NAMALWA (cell line): ENCODE measurements around the gene PLXNA4.

Source experiments
- DNase-seq: peaks from one replicate; pipeline ENCODE4 v3.0.0-alpha.2; 2015; ENCODE audit warnings: low spot score

PLXNA4 gene

DNA sequence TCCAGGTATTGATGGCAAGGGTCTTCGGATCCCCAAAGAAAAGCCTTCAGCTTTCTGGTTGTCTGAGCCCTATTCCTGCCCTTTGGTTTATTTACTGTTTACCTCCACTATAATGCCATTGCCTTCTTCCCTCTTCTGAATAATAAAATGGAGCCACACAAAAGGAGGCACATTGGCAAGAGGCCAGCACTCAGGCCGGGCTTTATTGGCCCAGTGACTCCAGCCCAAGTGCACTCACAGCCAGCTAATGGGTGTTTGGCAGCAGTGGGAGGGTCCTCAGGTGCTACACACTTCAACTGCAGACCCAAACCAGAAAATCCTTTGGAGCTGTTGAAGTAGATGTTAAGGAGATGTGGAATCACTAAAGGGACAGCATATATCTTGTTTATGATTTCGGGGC lies 336.0 kb downstream of the PLXNA4 start:
- no peak for DNase-seq

DNA sequence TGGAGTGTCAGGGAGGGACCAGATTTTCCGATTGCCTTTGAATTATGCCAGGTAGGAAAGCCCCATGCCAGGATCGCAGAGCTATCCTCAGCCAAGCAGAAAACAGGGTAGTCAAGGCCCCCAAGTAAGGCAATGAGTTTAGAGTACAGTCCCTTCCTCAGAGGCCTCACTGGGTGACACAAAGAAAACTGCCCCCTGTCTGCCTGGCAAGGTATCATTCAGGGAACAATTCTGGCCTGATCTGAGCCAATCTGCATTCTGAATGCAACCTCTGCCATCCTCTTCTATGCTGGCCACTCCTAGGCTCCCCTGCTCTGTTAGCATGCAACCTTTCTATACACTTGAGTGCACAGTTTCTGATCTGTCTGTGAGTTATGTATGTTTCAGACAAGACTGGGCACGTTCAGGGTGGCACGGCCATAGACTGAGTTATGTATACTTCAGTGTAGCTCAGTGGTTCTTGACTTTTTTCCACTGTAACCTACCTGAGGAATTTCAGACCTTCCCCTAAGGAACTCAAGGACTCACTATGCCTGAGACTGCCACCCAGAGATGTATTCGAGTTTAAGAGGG lies 336.8 kb downstream of the PLXNA4 start:
- no peak for DNase-seq

DNA sequence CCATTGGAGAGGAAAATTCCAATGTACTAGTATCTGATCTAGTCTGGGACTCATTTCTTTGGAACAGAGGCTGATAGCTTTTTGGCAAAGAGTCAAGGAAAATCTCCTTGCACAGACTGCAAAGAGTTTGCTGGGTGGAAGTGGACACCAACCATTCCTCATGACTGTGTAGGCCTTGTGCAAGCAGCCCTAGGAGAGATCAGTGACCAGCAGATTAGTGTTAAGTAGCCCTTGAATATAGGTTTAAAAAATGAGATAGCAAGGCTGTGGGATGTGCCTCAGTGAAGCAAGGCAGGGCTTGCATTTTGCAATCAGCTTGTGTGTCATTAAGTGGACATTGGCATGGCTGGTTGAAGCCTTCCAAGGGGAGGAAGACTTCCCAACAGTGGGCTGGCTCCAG lies 341.6 kb downstream of the PLXNA4 start:
- DNase-seq, result no peak

DNA sequence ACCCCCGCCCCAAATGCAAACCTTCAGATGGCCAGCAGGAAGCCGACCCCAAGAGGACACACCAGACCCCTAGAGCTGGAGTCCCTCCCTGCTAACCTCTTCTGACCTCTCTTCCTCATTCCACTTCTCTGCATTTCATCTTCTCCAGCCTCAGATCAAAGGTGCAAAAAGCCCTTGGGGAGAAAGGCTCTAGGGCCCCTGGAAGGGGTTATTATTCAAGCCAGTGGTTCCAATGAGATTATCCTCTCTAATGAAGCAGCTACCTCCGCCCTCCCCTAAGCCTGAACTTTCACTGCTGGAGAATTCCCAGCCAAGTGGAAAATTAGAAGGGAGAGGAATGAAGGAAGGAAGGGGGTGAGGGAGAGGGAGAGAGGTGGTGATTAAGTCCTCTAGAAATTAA lies 343.9 kb downstream of the PLXNA4 start:
- DNase-seq, result no peak

DNA sequence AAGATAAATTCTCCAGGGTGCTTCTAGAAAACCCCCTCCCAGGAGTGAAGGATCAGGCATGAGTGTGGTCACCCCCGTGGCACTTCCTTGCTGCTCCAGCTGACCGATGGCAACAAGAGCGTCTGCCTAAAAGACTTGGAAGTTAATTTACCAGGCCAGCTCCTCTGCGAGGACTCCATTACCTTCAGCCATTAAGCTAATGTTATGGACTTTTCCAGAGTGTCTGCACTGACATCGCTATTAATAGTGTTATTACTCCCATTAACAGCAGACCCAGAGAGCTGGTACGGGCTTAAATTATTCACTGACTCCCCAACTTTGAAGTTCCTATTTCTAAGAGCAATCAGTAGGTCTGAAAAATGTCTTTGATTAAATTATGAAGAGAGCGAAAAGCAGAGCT lies 345.8 kb downstream of the PLXNA4 start:
- DNase-seq, result no peak

DNA sequence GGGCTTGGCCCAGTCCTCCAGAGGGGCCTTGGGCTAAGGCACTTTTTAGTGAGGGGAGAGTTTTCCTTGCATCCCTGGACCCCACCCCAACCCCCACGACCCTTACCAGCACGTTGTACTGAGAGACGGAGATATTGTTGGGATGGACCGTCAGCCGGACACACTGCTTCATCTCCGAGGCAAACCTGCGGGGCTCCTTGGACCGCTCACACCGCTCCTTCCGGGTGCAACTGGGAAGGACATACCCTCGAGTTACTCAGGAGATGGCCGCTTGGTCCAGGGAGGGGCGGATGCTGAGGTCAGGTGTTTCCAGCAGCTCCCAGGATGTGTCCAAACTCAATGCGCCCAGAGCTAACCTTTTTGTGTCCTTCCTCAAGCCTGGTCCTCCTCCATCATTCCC lies 348.0 kb downstream of the PLXNA4 start:
- no peak for DNase-seq

DNA sequence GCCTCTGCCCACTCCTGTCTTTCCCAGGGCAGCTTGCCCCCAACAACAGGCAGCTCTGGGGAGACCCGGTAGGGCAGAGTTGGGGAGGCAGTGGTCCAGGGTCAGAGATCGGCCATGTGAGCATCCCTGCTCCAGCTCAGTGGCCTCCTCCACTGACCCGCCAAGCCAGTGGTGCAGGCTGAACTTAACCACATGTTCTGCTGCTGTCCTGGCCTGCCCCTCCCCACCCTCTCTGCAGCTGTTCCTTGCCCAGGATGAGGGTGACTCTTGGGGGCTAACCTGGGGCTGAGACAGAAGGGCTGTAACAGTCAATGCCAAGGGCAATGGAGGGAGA lies 349.3 kb downstream of the PLXNA4 start:
- no peak for DNase-seq

DNA sequence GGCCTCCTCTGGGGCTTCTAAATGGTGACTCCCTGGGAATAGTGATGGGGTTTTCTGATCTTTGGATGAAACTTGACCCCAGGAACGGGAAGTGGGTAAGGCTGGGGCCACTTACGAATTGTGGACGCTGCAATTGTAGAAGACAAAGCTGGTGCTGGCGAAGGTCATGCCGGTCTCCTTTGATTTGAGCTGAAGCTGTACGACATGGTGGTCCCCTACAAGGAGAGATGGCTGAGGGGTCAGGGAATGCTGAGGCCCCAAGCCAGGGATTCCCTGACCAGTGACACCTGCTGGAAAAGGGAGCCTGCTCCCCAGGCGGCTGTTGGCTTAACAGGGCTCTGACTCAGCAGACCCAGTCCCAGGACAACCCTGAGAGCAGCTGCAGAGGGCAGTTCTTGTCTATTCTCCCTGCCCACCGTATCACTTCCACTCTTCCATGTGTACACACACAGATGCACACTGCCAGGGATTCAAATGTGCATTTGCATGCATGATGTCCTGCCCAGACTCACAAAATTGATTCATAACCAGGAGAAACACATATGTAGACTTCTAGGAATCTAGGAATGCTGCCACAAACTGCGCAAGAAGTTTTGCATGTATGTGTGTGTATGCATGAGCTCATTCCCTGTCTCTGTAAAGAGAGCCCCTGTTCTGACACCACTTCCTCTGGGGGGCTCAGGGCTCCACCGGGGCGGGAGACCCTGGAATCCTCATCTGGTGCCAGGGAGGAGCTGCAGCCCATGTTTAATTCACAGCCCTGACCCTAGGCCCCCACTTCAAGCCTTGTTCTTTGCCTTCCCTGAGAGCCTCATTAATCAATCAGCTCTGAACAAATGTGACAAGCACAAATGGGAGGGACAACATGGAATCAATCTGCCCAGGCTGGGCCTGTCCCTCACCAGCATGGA lies 350.0 kb downstream of the PLXNA4 start:
- no peak for DNase-seq

DNA sequence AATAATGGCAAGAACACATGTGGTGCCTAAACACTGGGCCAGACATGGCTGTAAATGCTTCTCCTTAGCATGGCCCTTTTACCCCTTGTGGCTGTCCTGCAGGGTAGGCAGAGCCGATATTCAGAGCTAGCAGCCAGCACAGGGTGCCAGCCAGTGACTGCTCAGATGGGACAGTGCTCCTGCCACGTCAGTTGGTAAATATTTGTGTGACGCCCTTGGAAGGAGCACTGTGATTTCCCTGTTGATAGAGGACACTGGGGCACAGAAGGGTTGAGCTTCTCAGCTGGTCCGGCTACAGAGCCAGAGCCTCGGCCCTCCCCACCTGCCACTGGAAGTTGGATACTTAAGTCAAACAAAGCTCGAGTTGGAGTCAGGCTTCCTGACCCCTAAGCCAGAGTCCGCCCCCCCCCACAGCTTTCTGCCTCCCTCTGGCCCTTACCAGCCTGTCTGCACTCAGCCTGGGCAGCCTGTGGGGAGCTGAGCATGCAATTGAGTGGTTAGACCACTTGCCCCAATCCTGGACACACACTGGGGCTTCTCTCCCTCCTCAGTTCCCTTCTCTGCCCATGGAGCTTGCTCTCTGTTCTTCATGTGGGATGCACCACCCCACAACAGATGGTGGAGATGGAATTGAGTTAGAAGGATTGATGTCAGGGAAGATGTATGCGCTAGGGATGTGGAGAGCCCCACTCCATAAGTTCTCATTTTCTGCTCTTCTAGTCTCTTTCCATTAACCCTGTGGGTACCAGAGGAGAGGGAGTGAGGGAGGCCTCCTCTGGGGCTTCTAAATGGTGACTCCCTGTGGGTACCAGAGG lies 350.8 kb downstream of the PLXNA4 start:
- no peak for DNase-seq

DNA sequence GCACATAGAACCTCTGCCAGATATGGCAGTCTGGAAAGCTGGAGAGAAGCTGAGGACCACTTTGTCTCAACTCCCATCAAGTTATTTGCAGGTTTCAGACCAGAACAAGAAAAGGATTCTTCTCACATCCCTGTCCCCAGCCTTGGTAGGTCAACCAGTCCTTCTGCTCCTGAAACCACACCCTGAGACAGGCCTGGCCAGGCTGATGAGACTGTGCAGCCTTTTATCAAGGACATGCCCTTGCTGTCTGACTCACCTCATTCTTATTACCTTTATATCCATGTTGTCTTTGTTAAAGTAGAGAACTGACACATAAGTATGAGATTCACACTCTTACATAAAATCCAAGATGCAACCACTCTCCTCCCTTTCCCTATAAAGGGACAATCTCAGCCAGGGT lies 354.9 kb downstream of the PLXNA4 start:
- DNase-seq, result no peak

DNA sequence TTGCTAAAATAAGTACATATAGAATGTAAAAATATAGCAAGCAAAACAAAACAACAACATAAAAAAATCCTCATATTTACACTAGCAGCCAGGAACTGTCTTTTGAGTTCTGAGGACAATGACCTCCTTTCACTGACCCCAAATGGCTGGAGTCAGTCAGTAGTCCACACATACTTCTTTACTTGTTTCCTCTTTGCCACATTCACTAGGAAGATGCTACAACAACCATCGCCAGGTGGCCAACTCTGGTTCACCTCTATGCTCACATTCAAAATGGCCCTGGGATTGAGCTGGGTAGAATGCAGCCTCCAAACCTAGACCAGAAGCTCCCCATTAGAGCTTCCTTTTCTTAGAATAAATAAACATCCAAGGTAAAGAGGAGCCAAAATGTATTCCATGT lies 356.2 kb downstream of the PLXNA4 start:
- DNase-seq, result no peak

DNA sequence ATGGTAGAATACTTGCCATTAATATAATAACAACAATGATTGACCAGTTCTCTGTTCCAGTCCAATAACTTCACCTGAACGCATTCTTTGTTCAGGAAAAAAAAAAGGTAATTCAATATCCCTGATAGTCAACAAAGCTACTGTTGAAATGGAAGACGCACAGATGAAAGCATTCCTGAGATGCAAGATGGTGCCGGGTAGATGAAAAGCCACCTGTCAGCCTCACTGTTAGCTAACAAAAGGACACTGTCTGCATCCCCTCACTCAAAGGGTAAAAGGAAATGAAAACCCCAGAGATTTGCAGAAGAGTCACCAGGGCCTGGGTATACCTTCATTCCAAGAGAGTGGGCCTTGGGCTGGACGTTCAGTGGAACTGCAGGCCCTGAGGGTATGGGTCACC lies 357.4 kb downstream of the PLXNA4 start:
- DNase-seq, result no peak

DNA sequence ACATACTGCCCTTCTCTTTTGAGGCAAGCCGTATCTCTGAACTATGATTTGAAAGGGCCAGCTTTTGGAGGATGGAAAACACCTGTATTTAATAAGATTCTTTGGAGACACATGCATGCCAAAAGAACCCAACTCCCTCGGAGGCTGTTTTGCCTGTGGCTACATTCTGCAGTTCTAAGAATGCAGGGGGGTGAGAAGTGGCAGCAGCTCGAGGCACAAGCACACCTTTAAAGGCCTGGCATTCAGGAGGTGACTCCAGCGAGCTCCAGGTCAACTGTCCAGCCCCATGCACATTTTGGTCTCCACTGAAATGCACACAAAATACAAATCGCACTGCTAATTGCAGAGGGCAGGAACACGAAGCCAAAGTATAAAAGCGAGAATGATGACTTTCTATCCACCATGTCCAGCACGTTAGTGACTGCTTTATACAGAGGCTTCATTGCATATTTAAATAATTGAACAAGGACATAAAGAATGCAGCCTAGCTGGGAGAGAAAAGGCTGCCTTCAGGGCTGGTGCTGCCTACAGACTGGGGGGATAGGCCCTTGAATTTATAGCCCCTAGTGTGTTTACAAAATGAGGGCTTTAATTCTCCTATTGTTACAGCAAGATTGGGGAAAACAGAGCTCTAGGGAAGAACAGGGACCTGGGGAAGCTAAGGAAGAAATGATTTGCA lies 359.3 kb downstream of the PLXNA4 start:
- no peak for DNase-seq

DNA sequence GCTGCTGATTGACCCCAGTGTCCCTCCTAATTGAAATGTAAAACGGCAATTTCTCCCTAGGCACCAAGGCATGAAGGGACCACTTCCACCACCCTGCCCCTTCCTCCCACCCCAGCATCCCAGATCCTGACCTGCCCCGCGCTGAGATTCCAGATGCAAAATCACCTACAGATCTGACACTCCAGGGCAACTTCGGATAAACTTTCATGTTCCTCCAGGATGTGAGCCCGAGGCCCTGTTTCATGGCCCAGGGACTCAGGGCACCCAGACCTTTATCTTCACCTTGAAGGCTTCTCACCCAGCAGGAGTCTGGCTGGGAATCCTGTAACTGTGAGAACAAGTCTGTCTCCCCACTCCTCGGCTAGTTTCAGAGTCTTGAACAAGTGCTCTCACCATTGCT lies 361.8 kb downstream of the PLXNA4 start:
- no peak for DNase-seq

DNA sequence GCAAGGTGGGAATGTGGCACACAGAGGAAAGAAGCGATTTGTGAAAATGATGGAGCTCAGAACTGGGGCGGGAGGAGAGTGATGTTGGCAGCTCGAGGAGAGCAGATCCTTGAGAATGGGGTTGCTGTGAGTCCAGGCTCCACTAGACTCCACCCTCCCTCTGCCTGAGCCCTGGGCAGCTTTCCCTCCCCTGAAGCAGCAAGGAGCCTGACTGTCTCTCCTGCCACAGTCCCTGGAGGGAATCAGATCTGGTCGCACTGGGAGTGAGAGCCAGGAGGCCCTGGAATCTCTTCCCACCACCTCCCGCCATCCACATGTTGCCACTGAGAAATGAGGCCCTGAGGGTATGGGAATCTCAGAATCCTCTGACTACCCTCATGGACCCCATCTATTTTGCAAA lies 362.7 kb downstream of the PLXNA4 start:
- DNase-seq, result no peak

DNA sequence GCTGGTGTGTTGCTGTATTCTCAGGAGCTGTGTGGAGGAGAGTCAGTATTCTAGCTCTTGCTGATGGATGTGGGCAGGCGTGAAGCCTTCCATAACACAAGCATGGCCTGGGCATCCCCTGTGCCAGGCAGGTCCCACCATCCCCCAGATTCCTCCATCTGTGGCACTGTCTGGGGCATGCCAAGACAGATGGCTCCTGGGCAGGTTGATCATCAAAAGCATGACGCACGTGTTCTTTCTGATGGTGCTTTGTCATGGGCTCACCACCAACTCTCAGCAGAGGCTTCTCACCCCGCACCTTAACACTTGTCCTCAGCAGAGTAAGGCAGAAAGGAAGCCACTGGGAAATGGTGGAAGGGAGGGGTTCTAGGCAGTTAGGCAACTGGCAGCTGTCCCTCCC lies 364.3 kb downstream of the PLXNA4 start:
- no peak for DNase-seq

DNA sequence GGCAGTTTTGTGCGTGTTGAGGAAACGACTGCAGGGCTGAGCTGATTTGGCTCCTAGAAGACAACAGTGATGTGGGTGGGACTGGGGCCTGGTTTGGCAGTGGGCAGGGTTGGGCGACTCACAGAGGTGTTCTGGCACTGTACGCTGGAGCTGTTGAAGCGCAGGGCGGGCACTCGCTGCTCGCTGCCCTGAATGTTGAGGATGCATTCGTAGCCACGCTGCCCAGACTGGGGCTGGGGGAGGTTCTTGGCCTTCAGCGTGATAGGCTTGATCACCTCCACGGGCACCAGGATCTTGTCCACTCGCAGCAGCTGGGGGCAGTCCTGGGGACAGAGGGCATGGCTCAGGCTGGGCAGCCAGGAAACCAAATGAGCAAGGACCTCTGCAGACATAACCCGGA lies 365.4 kb downstream of the PLXNA4 start:
- DNase-seq, result no peak

DNA sequence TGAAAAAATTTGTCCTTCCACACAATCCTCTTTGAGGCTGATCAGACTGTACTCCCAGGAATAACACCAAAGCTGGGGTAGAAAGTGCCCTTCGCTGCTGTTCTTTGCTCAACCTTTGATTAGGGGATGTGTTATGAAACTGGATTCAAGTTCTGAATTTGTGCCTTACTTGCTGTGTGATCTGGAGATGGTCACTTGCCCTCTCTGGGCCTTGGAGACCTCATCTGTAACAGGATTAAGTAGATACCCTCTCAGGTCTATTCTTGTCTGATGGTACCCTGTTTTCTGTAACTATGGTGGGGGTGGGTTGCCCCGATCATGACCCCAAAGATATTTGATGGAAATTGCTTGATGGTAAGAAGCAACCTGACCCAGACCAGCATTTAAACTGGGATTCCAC lies 368.5 kb downstream of the PLXNA4 start:
- no peak for DNase-seq

DNA sequence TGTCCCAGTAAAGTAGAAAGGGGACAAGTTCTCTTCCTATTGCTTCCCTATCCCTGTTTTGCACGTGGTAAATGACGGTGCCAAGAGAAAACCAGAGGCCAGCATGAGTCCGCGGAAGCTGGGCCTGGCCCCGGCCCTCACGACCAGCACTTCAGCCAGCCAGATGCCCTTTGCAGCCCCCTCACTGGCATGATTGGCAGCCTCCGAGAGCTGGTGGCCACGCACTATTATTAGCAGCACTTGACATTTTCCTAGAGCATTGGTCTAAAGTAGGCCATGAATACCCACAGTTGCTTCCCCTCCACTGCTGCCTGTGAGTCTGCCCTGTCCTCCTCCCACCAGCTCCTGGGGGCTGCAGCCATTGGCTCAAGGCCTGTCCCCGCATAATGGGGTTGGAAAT lies 369.1 kb downstream of the PLXNA4 start:
- DNase-seq, result no peak

DNA sequence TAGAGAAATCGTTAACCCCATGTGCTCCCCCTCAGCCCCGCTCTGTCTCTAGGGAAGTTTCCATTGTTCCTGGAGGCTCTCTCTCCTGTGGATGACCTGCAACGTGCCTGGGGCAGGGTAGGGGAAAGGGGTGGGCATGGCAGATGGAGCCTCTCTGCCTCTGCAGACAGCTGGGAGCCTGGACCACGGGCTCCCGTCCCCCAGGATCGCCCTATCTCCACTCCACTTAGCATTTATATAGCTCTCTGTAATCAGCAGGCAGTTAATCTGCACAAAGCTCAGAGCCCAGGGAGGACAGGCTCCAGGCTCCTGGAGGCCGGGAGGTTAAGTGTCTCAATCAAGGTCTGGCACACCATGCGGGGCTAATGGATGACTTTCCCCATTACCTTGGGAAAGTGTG lies 369.7 kb downstream of the PLXNA4 start:
- no peak for DNase-seq

DNA sequence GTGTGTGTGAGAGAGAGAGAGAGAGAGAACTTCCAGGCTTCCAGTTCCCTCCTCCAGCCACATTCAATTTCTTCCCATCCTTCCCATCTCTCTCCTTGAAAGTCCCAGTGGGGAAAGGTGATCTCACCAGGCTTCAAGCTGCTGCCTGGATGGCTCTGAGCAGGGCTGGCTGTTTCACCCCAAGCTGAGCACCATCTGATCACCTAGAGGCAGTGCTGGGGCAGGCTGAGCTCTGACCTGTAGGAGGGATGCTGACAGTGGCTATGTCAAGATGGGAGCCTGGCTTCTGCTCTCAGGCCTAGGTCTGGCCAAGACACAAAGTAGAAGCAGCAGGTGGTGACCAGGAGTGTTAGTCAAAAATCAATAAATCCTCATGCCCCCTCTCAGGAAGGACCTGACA lies 370.8 kb downstream of the PLXNA4 start:
- no peak for DNase-seq

DNA sequence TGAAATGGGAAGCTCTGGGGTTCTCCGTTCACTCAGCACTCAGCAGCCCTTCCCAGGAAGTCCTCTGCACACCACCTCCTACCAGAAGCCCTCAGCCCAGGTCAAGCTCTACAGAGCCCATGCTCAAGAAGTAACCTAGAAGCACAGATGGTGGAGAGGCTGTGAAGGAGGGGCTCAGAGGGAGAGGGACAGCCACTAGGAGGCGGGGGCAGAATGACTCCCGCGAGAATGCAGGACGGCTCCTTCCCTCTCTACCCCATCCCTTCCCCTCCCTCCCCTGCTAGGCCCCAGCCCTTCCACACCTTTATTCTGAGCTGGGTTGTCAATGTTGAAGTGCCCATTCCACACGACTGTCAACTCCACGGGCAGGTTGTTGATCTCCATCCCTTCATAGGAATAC lies 373.2 kb downstream of the PLXNA4 start:
- no peak for DNase-seq

DNA sequence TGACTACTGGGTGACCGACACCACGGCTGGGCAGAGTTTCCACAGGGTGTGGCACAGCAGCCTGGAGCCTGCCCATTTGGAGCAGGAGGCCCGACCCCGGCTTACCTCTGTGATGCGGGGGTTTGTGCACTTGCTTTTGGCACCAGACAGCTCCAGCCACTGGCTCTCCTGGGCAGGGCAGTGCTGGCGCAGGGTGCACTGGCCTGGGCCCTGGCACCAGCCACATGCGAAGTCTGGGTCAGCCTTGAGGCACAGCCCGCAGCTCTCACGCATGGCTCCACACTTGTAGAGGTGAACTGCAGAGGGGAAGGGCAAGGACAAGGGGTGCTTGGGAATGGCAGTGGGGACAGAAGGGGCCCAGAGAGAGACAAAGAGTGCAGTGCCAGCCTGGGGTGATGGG lies 373.7 kb downstream of the PLXNA4 start:
- DNase-seq, result no peak
